Heart left ventricle (tissue), 16 donors: Measurements from ENCODE around the gene SWAP70. TPM values are rescaled to one million over a fixed set of nuclear protein-coding genes. Genes with fewer than 3 reads are reported as not detected.
A peak's percentile ranks its signal among the peaks of the same experiment; 100 is the strongest.

ENCODE experiments used
- ATAC-seq, 4 donors: fragments of 200-7000 bp; cut with Tn5 transposase; one replicate each; pipeline ENCODE4 v1.9.1; 2020 to 2022; ENCODE audit warnings: moderate library complexity in 4 of 4, mild to moderate bottlenecking in 3 of 4, moderate number of reproducible peaks in 1 of 4
- DNase-seq, 5 donors: peaks; one replicate each; pipeline ENCODE4 v3.0.0-alpha.2; 2020
- H3K27ac ChIP-seq, 12 donors: fragments of 200-600 bp; sonication (generic) in 4 of 12; one replicate each; pipeline versions ENCODE4 v1.5.0 to v1.8.0; 2016 to 2022; ENCODE audit warnings: mild to moderate bottlenecking in 2 of 12
- H3K27me3 ChIP-seq, 9 donors: fragments of 200-600 bp; sonication (generic) in 2 of 9; one replicate each; pipeline versions ENCODE4 v1.5.1 to v1.8.0; 2016 to 2022; ENCODE audit warnings: mild to moderate bottlenecking in 3 of 9
- H3K36me3 ChIP-seq, 9 donors: fragments of 200-600 bp; sonication (generic) in 2 of 9; one replicate each; pipeline versions ENCODE4 v1.5.0 to v1.8.0; 2018 to 2022; ENCODE audit warnings: mild to moderate bottlenecking in 2 of 9
- H3K4me1 ChIP-seq, 12 donors: fragments of 200-600 bp; sonication (generic) in 4 of 12; one replicate each; pipeline versions ENCODE4 v1.5.0 to v1.8.0; 2016 to 2022; ENCODE audit warnings: mild to moderate bottlenecking in 3 of 12
- H3K4me3 ChIP-seq, 12 donors: fragments of 200-600 bp; sonication (generic) in 4 of 12; one replicate each; pipeline versions ENCODE4 v1.5.0 to v1.8.0; 2017 to 2022; ENCODE audit warnings: mild to moderate bottlenecking in 9 of 12, moderate library complexity in 4 of 12
- H3K9me3 ChIP-seq, 12 donors: fragments of 200-600 bp; sonication (generic) in 4 of 12; one replicate each; pipeline versions ENCODE4 v1.5.0 to v1.8.0; 2016 to 2022; ENCODE audit warnings: mild to moderate bottlenecking in 1 of 12
- POLR2A ChIP-seq, 2 donors: fragments of 450-650 bp; IDR thresholded peaks; one replicate each; pipeline ENCODE4 v1.6.1; 2017; ENCODE audit warnings: antibody characterized with exemption in 2 of 2, mild to moderate bottlenecking in 2 of 2, moderate library complexity in 2 of 2
- WGBS, 4 donors: extraction: QIAGEN DNeasy Blood & Tissue Kit in 2 of 4; methylation state at CpG; one replicate each; pipeline versions ENCODE4 v1.1.5 to v1.1.7; 2013 to 2018; 5-methylcytosine and 5-hydroxymethylcytosine counted together
- intact Hi-C, 10 donors: fragments of 100-400 bp; cut with DNase I; formaldehyde crosslinking; loops; one replicate each; pipeline versions ENCODE4 v1.11.1 to v1.14.2; 2022
- polyA plus RNA-seq, 2 donors: library from polyadenylated mRNA; stranded (reverse); fragments of 200-250 nt; gene quantifications; one replicate each; pipeline ENCODE4 v1.2.3, GENCODE V29; 2013
- total RNA-seq, 9 donors: library from RNA; depleted of rRNA in 2 of 9; stranded (reverse); fragments of >200 nt in 2 of 9; fragmentation: NEBNext Ultra II Directional in 3 of 9; extraction: Animal tissue kit (Norgen Biotek cat#: 25700) in 3 of 9; gene quantifications; one replicate each; pipeline versions ENCODE4 v1.1.0 to v1.2.4, GENCODE V29; 2016 to 2023
- TF ChIP-seq, protein P1 (sequence below), 12 donors: fragments of 200-600 bp; sonication (generic) in 4 of 12; IDR thresholded peaks; one replicate each; pipeline versions ENCODE4 v1.5.0 to v1.8.0; 2018 to 2022; ENCODE audit warnings: antibody characterized with exemption in 12 of 12, mild to moderate bottlenecking in 5 of 12
- donor health status: ischemic (EF 13 %, LVEDD 7.1; RV severe dilation, severe dysfunction).
- donor health status: healthy with polysubstance abuse.
- donor health status: DM: no; HTN: yes; CAD: no.
- donor health status: DM: no; HTN: no; CAD: no.
- donor health status: ischemic (EF 25% LVEDD 6.9; RV normal size, moderate dysfunction).
- donor health status: ischemic (EF 25% LVEDD 5.7; RV mildly dilated, moderate dysfunction).
- donor health status: healthy.
- donor health status: DM: yes; HTN: yes; CAD: no.
- donor health status: ischemic (EF 35%, LVEDD 5.7; RV mildly dilated, moderate dysfunction).
- donor health status: nonischemic (EF 11% LVEDD 7.7; RV severe dilation, severe dysfunction).
- donor health status: DM: yes; HTN: yes; CAD: no.
- donor health status: PGD.
- donor health status: ischemic (EF 29% LVEDD 5.4; RV normal size, mild dysfunction).
- donor health status: nonischemic (EF 23%, LVEDD 6.1; RV moderate dilation, normal function).

Gene SWAP70
- total and polyA plus RNA-seq, 11 donors = 6.0 to 38.5 (median 21.8) TPM

DNA sequence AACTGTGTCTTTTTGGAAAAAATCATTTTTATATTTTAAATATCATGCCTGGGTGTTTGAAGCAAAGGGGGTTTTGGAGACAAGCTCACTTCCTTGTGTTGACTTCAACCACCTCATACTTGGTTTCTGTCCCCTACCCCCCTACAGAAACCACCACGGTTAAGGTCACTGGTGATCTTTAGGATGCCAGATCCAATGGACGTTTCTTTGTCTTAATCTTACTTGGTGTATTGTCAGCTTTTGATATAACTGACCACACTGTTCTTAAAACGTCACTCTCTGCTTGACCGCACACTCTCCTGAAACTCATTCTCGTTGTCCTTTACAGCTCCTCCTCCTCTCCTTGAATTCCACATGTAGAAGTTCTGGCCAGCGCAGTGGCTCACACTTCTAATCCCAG, 34.8 kb upstream of the SWAP70 start:
- Histone ChIP-seq H3K36me3 (no peaks in the 10 kb centered on the region), H3K4me3 (no peak overlapping the region), H3K27me3 (no peaks in the 10 kb centered on the region), H3K4me1 (peaks cover 0 to 30% (median 15%) of the 10 kb centered on the region in 12 donors), H3K27ac (no peak overlapping the region), H3K9me3 (peaks cover 0 to 5% (median 0%) of the 10 kb centered on the region in 12 donors)
- DNase-seq (no peak), ATAC-seq (no peak)
- TF ChIP-seq, protein P1, sequence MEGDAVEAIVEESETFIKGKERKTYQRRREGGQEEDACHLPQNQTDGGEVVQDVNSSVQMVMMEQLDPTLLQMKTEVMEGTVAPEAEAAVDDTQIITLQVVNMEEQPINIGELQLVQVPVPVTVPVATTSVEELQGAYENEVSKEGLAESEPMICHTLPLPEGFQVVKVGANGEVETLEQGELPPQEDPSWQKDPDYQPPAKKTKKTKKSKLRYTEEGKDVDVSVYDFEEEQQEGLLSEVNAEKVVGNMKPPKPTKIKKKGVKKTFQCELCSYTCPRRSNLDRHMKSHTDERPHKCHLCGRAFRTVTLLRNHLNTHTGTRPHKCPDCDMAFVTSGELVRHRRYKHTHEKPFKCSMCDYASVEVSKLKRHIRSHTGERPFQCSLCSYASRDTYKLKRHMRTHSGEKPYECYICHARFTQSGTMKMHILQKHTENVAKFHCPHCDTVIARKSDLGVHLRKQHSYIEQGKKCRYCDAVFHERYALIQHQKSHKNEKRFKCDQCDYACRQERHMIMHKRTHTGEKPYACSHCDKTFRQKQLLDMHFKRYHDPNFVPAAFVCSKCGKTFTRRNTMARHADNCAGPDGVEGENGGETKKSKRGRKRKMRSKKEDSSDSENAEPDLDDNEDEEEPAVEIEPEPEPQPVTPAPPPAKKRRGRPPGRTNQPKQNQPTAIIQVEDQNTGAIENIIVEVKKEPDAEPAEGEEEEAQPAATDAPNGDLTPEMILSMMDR (IDR thresholded peaks at IDR 0.05) = no peak
- TF ChIP-seq POLR2A (IDR thresholded peaks at IDR 0.05) = no peak
- intact Hi-C loops = loop anchor here in 1 of 10 donors (5.0 kb wide), 1 partner anchor 118 kb away; no protein-coding TSS in a partner anchor
- 92 to 96% (median 93%) methylated on average over 6 of the region's 6 CpGs for WGBS, 4 donors

DNA sequence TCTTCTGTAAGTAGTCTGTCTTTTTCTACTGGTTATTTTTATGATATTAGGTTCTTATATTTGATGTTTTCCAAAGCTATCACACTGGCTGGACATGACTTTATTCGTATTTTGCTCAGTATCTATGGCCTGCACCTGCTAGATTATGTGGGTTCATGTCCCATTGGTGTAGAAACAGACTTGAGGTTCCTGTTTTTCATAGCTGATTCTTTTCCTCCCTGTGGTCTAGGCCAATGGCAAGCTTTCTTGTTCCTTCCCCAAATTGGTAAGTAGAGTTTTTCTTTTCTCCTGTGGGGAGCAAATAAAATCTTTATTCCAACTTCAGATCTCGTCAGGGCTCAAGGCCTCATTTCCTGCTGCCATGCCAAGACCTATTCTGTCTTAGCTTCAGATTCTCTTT, 30.2 kb upstream of the SWAP70 start:
- ATAC-seq (no peak), DNase-seq (no peak)
- no peaks in the 10 kb centered on the region for H3K27me3 ChIP-seq
- peaks cover 0 to 21% (median 3%) of the 10 kb centered on the region in 12 donors for H3K4me1 ChIP-seq
- H3K36me3 ChIP-seq = no peaks in the 10 kb centered on the region
- WGBS, 4 donors = 72 to 83% (median 79%) methylated on average over 2 of the region's 2 CpGs
- intact Hi-C loops = no loop called here
- H3K9me3 ChIP-seq = peaks cover 0 to 5% (median 0%) of the 10 kb centered on the region in 12 donors
- peak overlapping the region in 1 of 12 donors; percentile 48 for H3K27ac ChIP-seq
- TF ChIP-seq, protein P1 (IDR thresholded peaks at IDR 0.05) = no peak
- no peak for TF ChIP-seq POLR2A (IDR thresholded peaks at IDR 0.05)
- no peak overlapping the region for H3K4me3 ChIP-seq

DNA sequence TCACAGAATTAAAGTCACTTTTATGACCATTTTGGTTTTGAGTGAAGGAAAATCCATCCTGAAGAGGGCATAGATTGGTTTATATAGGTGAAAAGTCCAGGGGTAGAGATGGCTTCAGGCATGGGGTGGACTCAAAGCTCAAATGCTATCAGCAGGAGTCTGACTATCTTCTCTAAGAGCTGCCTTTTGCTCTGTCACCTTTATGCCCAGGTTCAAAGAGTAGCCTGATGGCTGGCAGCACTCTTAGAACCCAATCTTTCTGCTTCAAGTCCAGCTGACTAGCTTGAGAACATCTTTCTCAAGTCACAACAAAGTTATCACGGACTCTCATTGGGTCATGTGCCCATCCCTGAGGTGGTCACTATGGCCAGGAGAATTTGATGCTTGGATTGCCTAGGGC, 27.2 kb upstream of the SWAP70 start:
- no peak for TF ChIP-seq POLR2A (IDR thresholded peaks at IDR 0.05)
- TF ChIP-seq, protein P1 (IDR thresholded peaks at IDR 0.05) = no peak
- WGBS, 4 donors = 91 to 98% (median 94%) methylated on average over 1 of the region's 1 CpG
- H3K36me3 ChIP-seq = no peaks in the 10 kb centered on the region
- H3K4me3 ChIP-seq = no peak overlapping the region
- peaks cover 0 to 5% (median 0%) of the 10 kb centered on the region in 12 donors for H3K9me3 ChIP-seq
- ATAC-seq = no peak
- H3K4me1 ChIP-seq = peaks cover 0 to 41% (median 6%) of the 10 kb centered on the region in 12 donors
- H3K27ac ChIP-seq = no peak overlapping the region
- no peaks in the 10 kb centered on the region for H3K27me3 ChIP-seq
- no peak for DNase-seq
- intact Hi-C loops = no loop called here

DNA sequence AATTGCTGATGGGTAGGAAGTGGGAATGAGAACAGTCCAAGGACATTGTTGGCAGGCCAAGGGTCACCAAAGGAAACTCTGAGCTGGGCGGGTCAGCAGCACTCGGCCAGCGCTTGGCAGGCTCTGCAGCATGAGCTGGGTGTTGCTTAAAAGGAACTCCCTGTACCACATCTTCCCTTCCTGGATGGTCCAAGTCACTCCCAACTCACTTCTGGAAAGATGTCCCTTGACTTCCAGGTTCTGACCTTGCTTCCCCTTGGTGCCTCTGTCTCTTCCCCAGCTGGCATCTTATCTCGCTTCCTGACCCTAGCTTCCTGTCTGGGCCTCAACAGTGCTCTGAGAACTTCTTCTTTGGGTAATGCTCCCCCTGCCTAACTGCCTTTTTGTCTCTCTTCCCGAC, 24.8 kb upstream of the SWAP70 start:
- ATAC-seq (peak; percentile 87 to 93 (median 90)), DNase-seq (peak; percentile 38 to 79 (median 45))
- H3K27me3 ChIP-seq = no peaks in the 10 kb centered on the region
- intact Hi-C loops = no loop called here
- H3K4me3 ChIP-seq = no peak overlapping the region
- TF ChIP-seq POLR2A (IDR thresholded peaks at IDR 0.05) = no peak
- TF ChIP-seq, protein P1 (IDR thresholded peaks at IDR 0.05) = no peak
- peak overlapping the region in 11 of 12 donors; percentile 29 to 85 (median 50) for H3K27ac ChIP-seq
- 49 to 60% (median 55%) methylated on average over 5 of the region's 5 CpGs for WGBS, 4 donors
- H3K36me3 ChIP-seq = no peaks in the 10 kb centered on the region
- H3K9me3 ChIP-seq = no peaks in the 10 kb centered on the region
- peaks cover 0 to 38% (median 6%) of the 10 kb centered on the region in 12 donors for H3K4me1 ChIP-seq
